Sigmoid colon (tissue), 4 donors: ENCODE results near the gene TGIF2.

Experiments
- CTCF ChIP-seq, 4 experiments: fragments of 450-650 bp in 3 of 4; fragments of 200-600 bp in 1 of 4; IDR thresholded peaks; one replicate each; pipeline ENCODE4 v1.5.1; 2016 to 2019; ENCODE audit warnings: antibody characterized with exemption in 4 of 4, mild to moderate bottlenecking in 3 of 4, moderate library complexity in 2 of 4
- EP300 ChIP-seq, 4 donors: sonication (generic); formaldehyde crosslinking; IDR thresholded peaks; one replicate each; pipeline ENCODE4 v1.6.1; 2017; ENCODE audit warnings: antibody characterized with exemption in 4 of 4
- POLR2A ChIP-seq, 2 donors: fragments of 450-650 bp; IDR thresholded peaks; one replicate each; pipeline ENCODE4 v1.6.1; 2016; ENCODE audit warnings: antibody characterized with exemption in 2 of 2, mild to moderate bottlenecking in 2 of 2, moderate library complexity in 2 of 2

GRCh38 chr20:36611625-36612024 is 38.2 kb downstream of the TGIF2 start:
- TF ChIP-seq CTCF (IDR thresholded peaks at IDR 0.05): no peak
- no peak for TF ChIP-seq EP300 (IDR thresholded peaks at IDR 0.05)
- no peak for TF ChIP-seq POLR2A (IDR thresholded peaks at IDR 0.05)
